Skeletal muscle satellite cell (primary cell): ENCODE results near the gene PEX11B. TPM values are rescaled to one million over a fixed set of nuclear protein-coding genes. Genes with fewer than 3 reads are reported as not detected.
A peak's percentile ranks its signal among the peaks of the same experiment; 100 is the strongest.

ENCODE experiments used
- H3K27me3 ChIP-seq: 2 replicates; pipeline ENCODE4 v1.7.0; 2013; ENCODE audit warnings: low read length; ENCODE audit not compliant: control insufficient read depth, insufficient read depth
- H3K36me3 ChIP-seq: 2 replicates; pipeline ENCODE4 v1.7.0; 2013; ENCODE audit warnings: mild to moderate bottlenecking, control low read depth, low read length; ENCODE audit not compliant: insufficient read depth
- H3K4me1 ChIP-seq: 2 replicates; pipeline ENCODE4 v1.7.0; 2013; ENCODE audit warnings: low read length; ENCODE audit not compliant: control insufficient read depth, insufficient read depth
- H3K4me2 ChIP-seq: 2 replicates; pipeline ENCODE4 v1.7.0; 2013; ENCODE audit warnings: mild to moderate bottlenecking, low read length
- H3K4me3 ChIP-seq: 2 replicates; pipeline ENCODE4 v1.7.0; 2013; ENCODE audit warnings: low read length
- H3K9ac ChIP-seq: 2 replicates; pipeline ENCODE4 v1.7.0; 2013; ENCODE audit warnings: mild to moderate bottlenecking, low read depth, low read length, moderate library complexity
- H3K9me3 ChIP-seq: replicated peaks from 2 replicates; pipeline ENCODE4 v1.7.0; 2013; ENCODE audit warnings: mild to moderate bottlenecking, control low read depth, low read length
- total RNA-seq: library from RNA; depleted of rRNA; stranded (reverse); fragments of >200 nt; gene quantifications from 2 replicates; pipeline ENCODE4 v1.2.3, GENCODE V29; 2012; rRNA removed

PEX11B gene, protein sequence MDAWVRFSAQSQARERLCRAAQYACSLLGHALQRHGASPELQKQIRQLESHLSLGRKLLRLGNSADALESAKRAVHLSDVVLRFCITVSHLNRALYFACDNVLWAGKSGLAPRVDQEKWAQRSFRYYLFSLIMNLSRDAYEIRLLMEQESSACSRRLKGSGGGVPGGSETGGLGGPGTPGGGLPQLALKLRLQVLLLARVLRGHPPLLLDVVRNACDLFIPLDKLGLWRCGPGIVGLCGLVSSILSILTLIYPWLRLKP
- total RNA-seq, result 18.8 and 24.0 TPM in 2 replicates

GRCh38 chr1:145918144-145918991, at the start of gene PEX11B:
TSS of gene PEX11B (minus strand) at chr1:145918717. CDS start at chr1:145918688, 29 bp downstream.
- peak within 1 kb of the TSS; percentile 94 for H3K4me2 ChIP-seq
- H3K4me1 ChIP-seq, result peaks cover 19% of the 10 kb centered on the region
- peak within 1 kb of the TSS; percentile 89 for H3K9ac ChIP-seq
- peak within 1 kb of the TSS; percentile 87 for H3K4me3 ChIP-seq
- peaks cover 16% of the 10 kb centered on the region for H3K36me3 ChIP-seq
- H3K9me3 ChIP-seq, result no peaks in the 10 kb centered on the region
- H3K27me3 ChIP-seq, result no peaks in the 10 kb centered on the region

- Histone ChIP-seq H3K4me1 (peaks cover 22% of the 10 kb centered on the region), H3K36me3 (no peaks in the 10 kb centered on the region), H3K4me3 (no peak overlapping the region), H3K9me3 (no peaks in the 10 kb centered on the region), H3K9ac (no peak overlapping the region), H3K4me2 (no peak overlapping the region), H3K27me3 (no peaks in the 10 kb centered on the region)
Observed at GRCh38 chr1:145967288-145967687, 48.8 kb upstream of the PEX11B start.

- Histone ChIP-seq H3K4me3 (peak overlapping the region; percentile 85), H3K27me3 (no peaks in the 10 kb centered on the region), H3K36me3 (no peaks in the 10 kb centered on the region), H3K9ac (peak overlapping the region; percentile 83), H3K9me3 (no peaks in the 10 kb centered on the region), H3K4me1 (peaks cover 40% of the 10 kb centered on the region), H3K4me2 (peak overlapping the region; percentile 86)
Observed at GRCh38 chr1:145965119-145965744, 46.7 kb upstream of the PEX11B start.

- peaks cover 40% of the 10 kb centered on the region for H3K4me1 ChIP-seq
- no peaks in the 10 kb centered on the region for H3K9me3 ChIP-seq
- H3K4me3 ChIP-seq, result peak within 1 kb of the TSS; percentile 85
- H3K4me2 ChIP-seq, result peak within 1 kb of the TSS; percentile 86
- H3K36me3 ChIP-seq, result no peaks in the 10 kb centered on the region
- peak within 1 kb of the TSS; percentile 83 for H3K9ac ChIP-seq
- no peaks in the 10 kb centered on the region for H3K27me3 ChIP-seq
Observed at GRCh38 chr1:145964328-145965118, 46.0 kb upstream of the PEX11B start, which contains the start of the genes ANKRD34A and POLR3GL. TSS of gene ANKRD34A (minus strand) at chr1:145964575. CDS start at chr1:145961759, 2,816 bp downstream. TSS of gene POLR3GL (plus strand) at chr1:145964690. CDS start at chr1:145974866, 10,176 bp downstream.

GRCh38 chr1:145963265-145964019, 44.9 kb upstream of the PEX11B start:
- peak overlapping the region; percentile 85 for H3K4me3 ChIP-seq
- H3K36me3 ChIP-seq, result no peaks in the 10 kb centered on the region
- H3K4me2 ChIP-seq, result peak overlapping the region; percentile 86
- H3K4me1 ChIP-seq, result peaks cover 42% of the 10 kb centered on the region
- peak overlapping the region; percentile 83 for H3K9ac ChIP-seq
- no peaks in the 10 kb centered on the region for H3K9me3 ChIP-seq
- no peaks in the 10 kb centered on the region for H3K27me3 ChIP-seq

DNA sequence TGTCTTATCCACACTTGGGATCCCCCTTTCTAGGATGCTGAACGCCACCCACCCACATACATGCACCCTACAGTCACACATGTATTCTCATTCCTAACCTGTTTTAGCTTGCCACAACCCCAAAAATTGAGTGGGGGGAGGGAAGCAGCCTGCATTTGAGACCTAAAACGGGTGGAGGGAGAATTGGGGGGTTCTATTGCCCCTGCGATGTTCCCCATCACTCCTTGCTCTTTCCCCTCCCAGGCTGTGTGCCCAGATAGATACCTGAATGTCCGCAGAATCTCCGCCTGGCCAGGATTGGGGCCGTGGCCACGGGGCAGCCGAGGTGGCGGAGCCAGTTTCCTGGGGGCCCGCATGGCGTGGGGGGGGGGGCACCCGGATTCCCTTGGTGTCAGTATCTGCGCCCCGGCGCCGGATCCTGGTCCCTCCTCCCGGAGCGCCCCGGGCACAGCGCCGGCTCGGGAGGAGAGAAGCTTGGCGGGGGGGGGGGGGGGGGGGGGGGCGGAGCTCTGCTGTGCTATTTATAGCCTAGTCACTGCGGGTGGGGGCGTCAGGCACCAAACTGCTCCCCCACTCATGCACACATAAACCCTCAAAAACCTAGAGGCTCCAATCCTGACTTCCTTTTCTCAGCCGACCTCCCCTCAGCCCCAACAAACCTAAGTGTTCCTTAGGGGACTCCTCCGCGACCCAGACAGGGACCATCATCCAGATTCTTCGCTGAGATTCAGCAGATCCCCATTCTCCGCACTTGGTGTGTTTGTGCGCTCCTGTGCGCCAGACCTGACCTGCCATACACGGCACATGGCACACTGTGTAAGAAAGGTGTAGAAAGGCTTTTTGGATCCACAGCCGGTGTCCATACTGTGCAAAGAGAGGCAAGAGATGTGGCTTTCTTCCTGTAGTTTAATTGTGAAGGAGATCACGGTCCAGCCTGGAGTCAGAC, 43.9 kb upstream of the PEX11B start:
- Histone ChIP-seq H3K27me3 (no peaks in the 10 kb centered on the region), H3K4me3 (peak overlapping the region; percentile 81), H3K9ac (peak overlapping the region; percentile 69), H3K9me3 (no peaks in the 10 kb centered on the region), H3K4me2 (peak overlapping the region; percentile 86), H3K4me1 (peaks cover 46% of the 10 kb centered on the region), H3K36me3 (no peaks in the 10 kb centered on the region)

DNA sequence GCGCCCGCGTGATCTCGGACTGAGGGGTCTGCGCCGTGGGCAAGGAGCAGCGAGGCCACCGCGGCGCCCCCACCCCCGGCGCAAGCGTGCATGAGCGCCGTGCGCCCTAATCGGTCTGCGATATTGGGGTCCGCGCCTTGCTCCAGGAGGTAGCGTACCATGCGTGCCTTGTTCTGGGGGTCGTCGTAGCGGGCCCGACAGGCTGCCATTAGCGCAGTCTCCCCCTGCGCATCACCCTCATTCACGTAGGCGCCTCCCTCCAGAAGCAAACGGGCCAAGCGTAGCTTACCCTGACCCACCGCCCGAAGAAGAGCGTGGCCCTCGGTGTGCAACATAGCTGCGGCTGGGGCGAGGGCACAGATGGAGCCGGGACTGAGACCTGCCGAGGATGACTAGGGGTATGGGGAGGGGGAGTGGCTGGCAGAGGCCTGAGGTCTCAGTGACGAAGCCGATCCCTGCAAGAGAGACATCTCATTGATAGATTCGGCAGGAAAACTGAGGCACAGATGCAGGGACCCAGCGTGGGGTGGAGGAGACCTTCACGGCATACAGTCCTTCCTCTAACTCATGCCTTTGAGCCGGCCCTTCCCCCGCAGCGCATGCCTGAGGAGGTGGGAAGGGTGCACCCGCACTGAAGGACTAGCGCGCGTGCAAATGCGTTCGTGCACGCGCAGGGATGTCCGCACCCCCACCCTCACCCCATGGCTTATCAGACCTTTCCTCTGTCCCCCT, 43.1 kb upstream of the PEX11B start:
- peak overlapping the region; percentile 81 for H3K4me3 ChIP-seq
- H3K4me2 ChIP-seq, result peak overlapping the region; percentile 86
- H3K9me3 ChIP-seq, result no peaks in the 10 kb centered on the region
- no peaks in the 10 kb centered on the region for H3K27me3 ChIP-seq
- H3K4me1 ChIP-seq, result peaks cover 47% of the 10 kb centered on the region
- peak overlapping the region; percentile 69 for H3K9ac ChIP-seq
- H3K36me3 ChIP-seq, result no peaks in the 10 kb centered on the region

GRCh38 chr1:145961109-145961424, 42.5 kb upstream of the PEX11B start:
- Histone ChIP-seq H3K4me2 (peak overlapping the region; percentile 86), H3K27me3 (no peaks in the 10 kb centered on the region), H3K36me3 (no peaks in the 10 kb centered on the region), H3K9ac (peak overlapping the region; percentile 69), H3K9me3 (no peaks in the 10 kb centered on the region), H3K4me3 (peak overlapping the region; percentile 81), H3K4me1 (peaks cover 53% of the 10 kb centered on the region)

DNA sequence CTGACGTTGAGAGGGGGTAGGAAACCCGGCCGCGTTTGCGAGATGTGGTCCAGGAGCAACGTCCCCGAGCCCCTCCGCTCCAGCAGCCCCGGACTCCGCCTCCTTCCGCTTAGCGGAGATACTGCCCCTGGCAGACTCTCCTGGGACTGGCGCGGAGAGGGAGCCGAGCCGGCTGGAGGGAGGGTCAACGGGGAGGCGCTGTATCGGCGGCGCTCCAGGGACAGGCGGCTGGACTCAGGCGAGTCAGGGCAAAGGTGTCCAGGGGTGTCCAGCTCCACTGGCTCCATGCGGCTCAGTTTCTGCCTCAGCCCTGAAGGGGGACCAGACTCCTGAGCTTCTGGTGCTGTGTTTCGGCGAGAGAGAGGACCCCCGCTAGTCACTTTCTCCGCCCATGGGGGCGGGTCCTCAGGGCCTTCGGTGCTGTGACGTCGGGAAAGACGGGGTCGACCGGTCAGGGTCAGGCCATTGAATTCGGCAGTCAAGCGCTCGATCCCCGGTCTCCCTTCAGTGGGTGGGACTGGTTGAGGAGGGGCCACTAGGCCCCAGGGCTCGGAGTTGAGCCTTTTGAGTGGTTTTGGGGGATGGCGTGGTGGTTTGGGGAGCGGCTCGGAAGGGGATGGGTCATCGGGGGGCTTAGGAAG, 42.1 kb upstream of the PEX11B start:
- H3K4me2 ChIP-seq, result peak overlapping the region; percentile 86
- no peaks in the 10 kb centered on the region for H3K36me3 ChIP-seq
- peak overlapping the region; percentile 69 for H3K9ac ChIP-seq
- H3K4me3 ChIP-seq, result peak overlapping the region; percentile 81
- H3K27me3 ChIP-seq, result no peaks in the 10 kb centered on the region
- H3K4me1 ChIP-seq, result peaks cover 58% of the 10 kb centered on the region
- no peaks in the 10 kb centered on the region for H3K9me3 ChIP-seq
